HG02610 (cell line): ENCODE data around the gene BICC1.

ENCODE experiments used
- ATAC-seq: cut with Tn5 transposase; IDR thresholded peaks from one replicate; pipeline ENCODE4 v1.9.1; 2021; ENCODE audit warnings: mild to moderate bottlenecking, moderate library complexity; ENCODE audit not compliant: unreplicated experiment

BICC1 gene

DNA sequence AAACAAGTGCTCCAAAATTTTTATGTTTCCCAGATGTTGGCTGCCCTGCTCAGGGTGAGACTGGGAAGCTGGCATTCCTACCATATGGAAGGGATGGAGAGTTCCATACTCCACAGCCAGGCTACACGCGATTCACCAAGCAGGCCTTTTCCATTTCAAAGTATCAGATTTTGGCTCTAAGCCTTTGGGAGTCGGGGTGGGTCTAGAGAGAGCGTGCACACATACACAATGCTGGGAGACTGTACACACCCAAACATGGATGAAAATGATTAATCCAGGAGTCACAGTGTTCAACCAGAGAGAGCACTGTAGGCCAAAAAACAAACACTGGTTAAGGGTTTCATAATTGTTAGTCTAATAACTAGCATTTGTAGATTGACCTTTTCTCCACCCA lies 295.0 kb downstream of the BICC1 start:
- ATAC-seq = no peak

DNA sequence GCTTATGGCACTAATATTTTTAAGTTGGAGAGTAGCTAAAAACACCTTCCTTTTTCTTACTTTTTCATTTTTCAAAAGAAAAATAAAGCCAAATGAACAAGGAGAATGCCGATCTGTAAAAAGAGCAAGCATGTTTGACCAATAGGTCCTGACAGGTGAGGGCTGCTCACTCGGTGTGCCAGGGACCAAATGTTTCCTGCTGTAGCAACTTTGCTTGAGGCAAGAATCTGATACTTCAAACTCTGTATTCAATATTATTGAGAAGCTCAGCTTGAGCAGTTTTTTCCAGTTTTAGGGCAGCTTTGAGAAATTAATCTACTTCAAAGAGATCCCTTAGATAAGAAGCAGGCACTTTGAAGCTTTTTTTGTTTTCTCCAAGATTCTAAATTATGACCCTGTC lies 298.1 kb downstream of the BICC1 start:
- no peak for ATAC-seq

DNA sequence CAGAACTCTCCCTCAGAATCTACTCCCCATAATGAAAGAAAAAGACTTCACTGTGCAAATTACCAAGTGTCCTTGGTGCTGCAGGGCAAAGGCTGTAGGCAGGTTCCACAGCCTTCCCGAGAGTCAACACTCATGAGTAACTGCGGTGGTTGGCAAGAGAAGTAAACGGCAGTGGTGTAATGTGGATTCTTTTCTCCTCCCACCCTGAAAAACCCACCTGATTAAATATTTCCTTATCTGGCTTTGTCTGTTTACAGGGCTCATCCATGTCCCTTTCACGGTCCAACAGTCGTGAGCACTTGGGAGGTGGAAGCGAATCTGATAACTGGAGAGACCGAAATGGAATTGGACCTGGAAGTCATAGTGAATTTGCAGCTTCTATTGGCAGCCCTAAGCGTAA lies 300.9 kb downstream of the BICC1 start:
- ATAC-seq = no peak

DNA sequence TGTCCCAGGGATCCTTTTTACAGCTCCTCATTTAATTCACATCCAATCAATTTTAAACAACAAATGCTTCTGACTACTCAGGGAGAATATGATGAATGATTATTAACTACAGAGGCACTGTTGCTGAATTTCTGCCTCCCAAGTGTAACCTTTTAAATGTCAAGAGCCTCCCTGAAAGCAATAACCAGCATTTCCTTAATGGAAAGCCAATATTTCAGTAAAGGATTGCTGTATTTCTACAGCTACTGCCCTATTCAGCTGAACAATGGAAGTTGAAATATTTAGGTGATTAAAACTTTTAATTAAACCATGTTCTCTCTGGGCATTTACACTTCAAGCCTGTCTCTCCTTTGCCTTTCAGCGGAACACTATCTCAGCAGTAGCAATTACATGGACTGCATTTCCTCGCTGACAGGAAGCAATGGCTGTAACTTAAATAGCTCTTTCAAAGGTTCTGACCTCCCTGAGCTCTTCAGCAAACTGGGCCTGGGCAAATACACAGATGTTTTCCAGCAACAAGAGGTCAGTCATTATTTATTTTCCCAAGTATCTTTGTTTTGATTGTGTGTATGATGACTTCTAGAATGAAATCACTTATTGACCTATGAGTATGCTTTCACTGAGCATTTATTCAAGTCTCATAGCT lies 304.7 kb downstream of the BICC1 start:
- no peak for ATAC-seq

DNA sequence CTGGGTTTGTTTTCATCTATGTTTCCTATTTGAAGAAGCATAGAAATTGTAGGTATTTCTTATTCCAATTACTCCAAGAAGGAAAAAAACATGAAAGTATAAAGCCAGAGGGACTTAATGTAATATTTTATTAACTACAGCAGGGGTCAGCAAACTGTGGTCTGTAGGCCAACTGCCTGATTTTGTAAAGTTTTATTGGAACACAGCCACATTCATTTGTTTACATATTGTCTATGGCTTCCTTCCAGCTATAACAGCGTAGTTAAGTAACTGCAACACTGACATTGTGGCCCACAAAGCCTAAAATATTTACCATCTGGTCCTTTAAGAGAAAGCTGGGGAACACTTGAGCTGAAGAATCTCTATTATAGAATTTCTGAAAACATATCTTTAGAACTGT lies 306.2 kb downstream of the BICC1 start:
- ATAC-seq = no peak

DNA sequence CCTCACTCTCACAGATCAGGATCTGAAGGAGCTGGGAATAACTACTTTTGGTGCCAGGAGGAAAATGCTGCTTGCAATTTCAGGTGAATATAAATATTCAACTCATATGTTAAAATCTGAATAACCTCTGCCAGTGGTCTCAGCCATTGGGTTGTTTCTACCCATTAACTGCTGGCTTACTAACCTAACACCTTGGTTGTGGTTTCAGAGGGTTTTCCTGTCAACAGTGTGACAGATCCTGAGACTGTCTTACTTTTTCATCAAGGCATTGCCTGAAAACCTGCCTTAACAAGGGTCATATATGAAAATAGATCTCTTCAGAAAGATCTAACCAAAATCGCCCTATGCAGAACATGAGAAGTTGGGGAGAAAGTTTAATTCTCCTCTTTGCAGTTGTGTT lies 307.7 kb downstream of the BICC1 start:
- ATAC-seq = peak; percentile 59

DNA sequence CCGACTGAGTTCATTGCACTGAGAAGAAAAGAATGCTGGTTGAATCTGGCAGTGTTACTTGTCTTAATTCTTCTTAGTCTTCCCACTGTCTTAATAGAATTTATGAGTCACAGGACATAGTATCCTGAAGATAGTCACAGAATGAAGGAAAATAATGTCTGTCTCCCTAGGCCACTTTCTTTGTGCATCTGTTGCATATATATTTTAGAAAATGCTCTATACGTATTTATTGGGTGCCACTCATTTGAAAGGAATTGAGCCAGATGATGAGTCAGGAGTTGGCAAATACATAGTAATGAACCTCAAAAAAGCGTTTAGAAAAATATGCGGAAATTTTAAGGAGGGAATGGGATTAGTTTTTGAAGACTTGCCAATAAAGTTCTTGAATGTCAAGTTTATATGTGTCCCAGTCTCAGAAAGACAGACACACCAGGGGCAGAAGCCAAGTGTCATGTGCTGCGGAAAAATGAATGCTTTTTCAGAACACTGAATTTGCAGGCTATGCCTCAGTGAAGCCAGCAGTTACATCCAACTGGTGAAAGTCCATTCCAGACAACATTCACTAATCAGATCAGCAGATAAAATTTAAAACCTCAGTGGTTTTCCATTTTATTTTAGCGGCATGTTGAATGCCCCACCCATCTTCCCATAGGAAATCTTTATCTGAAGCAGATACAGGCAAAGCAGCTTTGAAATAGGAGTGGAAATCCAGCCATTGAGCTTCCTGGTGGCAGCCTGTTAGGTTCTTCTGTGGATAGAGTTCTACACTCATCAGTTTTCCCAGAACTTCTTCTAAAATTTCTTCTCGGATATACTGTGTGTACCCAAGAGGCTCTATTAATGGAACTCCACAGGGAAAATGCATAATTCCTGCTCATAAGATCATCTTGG lies 308.4 kb downstream of the BICC1 start:
- ATAC-seq = no peak

DNA sequence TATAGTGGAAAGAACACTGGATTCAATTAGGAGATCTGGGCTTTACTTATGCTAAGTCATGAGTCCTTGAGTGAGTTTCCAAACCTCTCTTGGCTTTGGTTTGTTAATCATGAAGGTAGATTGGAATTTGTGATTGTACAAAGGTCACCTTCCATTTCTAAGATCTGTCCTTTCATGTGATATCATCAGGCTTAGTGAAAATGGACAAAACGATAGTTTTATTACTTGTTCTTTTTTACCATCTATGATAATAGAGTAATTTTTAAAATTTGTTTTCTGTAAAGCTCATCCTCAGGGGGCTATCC lies 309.0 kb downstream of the BICC1 start:
- ATAC-seq = no peak

DNA sequence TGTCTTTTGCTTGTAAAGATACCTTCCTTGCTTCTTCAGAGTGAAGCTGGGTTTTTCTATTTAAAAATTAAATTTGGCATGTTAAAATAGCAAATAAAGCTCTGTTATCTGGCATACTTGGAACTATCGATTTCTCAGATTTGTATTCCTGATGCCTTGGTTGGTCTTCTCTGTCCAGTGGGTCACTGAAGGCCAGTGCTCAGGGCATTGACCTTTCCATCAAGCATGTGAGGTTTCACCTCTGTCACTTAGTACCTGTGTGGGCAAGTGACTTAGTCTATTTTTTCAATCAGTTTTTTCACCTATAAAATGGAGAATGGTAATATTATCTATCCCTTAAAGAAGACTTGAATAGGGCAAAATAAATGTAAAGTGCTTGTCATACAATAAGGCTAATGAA lies 311.3 kb downstream of the BICC1 start:
- no peak for ATAC-seq

DNA sequence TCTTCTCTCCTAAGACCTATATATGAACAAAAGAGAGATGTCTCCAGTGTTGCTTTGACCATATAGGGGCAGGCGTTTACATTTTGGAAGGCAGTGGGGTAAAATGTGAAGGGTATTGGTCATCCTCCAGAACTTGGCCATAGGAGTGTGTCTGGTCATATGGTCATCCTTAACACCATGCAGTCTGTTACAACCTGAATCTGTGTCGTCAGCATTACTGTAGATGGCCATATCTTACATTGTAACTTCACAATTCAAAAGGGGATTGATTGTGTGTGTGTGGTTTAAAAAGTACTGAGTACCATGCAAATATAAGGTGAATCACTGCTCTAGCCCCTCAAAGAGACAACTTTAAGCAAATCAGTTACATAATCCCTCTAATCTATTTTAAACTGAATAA lies 311.7 kb downstream of the BICC1 start:
- ATAC-seq = no peak

DNA sequence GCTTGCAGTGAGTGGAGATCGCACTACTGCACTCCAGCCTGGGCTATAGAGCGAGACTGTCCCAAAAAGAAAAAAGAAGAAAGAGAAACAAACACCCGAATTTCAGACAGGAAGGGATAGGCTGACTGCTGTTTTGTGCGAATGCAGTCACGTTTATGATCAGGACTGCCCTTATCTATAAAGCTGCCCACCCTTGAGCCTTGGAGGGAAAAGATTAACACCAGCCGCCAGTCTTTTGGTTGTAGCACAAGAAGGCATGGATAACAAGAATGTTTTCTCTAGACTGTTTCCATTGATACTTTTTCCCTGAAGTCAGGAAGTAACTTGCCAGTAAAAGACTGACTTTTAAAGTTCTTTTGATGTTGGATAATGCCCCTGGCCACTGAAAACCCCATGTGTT lies 314.0 kb downstream of the BICC1 start:
- ATAC-seq = no peak

DNA sequence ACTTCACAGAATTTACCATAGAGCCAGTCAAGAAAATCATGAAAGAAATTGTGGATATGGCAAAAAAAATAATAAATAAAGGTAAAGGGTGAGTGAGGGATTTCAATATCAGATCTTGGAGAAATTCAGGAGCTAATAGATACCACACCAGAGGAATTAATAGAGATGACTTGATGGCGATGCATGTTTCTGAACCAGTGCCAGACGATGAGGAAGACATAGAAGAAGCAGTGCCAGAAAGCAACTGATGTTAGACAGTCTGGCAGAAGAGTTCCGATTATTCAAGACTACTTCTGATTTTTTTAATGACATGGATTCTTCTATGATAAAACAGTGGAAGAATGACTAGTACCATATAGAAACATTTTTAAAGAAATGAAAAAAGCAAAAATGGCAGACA lies 314.7 kb downstream of the BICC1 start:
- ATAC-seq = no peak

DNA sequence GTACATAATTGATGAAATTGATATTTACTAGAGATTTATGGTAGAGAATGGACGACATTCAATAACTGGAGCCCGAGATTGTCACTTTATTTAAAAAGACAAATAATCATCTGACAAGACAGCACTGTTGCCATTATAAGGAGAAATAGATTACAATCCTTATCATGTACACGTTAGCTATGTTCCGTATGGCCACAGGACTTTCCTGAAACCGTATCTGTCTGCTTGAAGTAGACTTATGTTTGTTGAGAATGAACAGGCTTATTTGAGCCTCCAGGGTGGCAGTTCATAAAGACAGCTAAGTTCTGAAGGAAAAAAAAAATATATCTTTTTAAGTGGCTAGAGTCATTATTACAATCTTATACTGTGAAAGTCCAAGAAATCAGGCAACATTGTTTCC lies 317.2 kb downstream of the BICC1 start:
- ATAC-seq = no peak

DNA sequence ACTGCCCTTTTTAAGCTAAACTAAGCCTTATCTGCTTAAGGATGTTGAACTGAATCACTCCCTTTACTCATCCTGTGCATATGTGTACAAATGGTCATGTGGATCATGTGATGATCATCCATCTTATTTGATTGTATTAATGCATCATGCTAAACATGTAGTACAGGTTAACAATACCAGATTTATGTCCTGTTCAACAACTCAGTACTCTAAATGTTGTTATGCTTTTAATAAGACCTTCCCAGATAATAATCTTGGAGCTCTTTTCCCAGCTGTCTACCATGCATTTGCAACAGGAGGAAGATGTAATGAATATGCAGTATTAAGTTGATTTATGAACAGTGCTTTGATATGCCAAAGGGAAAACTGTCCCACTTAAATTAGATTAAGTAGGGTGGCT lies 318.0 kb downstream of the BICC1 start:
- ATAC-seq = no peak

DNA sequence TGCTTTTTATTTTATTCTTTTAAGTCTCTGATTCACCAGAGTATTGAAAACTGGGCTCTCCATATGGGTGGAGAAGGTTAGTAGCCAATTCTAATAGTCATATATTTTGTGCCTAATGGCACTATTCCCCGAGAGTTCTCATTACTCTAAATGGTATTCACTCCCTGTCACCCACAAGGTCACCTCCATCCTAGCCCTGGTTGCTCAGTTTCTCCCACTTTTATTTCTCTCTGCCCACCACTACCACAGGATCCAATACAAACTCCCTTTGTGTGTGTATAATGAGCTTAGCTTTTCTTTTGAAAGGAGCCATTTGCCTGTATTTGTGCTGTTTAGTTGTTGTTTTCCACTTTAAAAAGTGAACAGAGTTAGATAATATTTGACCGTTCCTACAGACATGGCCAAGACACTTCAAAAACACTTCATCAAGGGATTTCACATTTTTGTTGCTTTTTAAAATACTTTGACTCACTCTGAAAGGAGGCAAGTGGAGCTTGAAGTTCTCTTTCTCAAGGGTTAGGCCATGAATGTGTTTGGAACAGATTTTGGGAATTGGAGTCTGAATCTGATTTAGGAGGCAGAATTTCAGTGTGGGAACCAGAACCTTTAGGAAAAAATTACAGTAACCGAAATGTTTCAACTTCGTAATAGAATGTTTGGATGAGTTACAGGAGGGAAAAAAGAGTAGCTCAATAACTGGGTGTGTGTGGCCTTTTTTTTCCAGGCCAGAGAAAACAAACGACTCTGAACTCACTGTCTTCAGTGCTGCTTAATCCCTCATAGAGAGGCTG lies 321.3 kb downstream of the BICC1 start:
- ATAC-seq = no peak

DNA sequence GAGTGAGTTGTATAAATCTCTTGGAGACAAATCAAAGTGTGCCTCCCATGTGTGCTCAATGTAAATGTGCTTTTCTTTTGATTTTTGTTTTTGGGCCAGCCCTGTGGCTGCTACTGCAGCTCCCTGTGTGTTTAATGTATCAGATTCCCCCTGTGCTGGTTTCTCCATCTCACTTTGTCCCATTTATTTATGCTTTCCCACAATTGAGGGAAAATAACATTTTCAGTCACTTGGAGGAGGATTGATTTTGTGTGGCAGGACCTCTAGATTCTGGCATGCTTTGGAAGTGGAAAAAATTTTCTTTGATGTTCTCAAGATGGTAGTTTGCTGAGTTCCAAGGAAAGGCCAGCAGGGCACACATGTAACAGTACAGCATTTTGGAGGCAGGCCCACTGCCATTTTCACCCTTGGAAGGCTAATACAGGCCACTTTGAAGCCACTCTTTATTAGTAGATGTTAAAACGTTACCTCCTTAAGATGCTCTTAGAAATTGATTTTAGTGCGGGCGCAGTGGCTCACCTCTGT lies 323.6 kb downstream of the BICC1 start:
- no peak for ATAC-seq

DNA sequence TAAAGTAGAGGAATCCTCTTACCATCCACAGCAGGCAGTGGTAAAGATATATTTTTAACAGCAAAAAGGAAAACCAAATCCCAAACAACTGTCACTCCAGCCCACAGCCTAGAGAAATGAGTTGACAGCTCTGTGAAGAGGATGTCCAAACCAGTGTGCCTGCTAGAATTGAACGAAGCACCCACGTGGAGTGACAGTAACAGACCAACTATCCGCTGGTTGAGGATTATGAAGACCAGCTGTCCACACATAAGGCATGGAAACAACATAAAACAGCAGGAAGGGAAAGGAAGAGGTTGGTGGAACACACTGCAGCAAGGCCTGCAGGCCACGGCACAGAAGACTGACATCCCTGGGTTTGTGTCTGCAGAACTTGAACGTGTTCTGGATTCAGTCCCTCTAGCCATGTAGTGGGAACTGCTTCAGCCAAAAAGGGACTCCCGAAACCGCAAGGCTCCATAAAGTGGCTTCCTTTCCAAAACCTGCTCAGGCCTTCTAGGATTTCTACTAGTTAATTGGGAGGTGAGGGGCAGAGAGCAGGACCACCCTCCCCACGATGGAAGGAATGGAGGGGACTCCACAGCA lies 324.4 kb downstream of the BICC1 start:
- no peak for ATAC-seq

DNA sequence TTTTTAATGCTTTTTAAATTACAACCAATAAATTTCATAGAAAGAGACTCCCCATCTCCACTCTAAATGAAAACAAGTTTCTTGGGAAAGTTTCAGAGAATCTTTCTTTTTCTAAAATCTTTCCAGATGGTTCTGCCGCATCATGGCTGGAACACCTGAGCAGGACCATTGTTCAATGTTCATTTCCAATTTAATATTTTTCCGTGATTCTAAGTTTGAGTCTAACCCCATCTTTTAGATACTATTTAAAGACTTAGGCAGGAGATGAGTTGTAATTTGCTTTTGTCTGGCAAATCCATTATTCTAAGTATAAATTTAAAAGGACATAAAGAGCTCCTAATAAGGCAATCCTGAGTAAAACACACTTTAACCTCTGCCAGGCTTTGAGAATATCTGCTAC lies 325.2 kb downstream of the BICC1 start:
- no peak for ATAC-seq

DNA sequence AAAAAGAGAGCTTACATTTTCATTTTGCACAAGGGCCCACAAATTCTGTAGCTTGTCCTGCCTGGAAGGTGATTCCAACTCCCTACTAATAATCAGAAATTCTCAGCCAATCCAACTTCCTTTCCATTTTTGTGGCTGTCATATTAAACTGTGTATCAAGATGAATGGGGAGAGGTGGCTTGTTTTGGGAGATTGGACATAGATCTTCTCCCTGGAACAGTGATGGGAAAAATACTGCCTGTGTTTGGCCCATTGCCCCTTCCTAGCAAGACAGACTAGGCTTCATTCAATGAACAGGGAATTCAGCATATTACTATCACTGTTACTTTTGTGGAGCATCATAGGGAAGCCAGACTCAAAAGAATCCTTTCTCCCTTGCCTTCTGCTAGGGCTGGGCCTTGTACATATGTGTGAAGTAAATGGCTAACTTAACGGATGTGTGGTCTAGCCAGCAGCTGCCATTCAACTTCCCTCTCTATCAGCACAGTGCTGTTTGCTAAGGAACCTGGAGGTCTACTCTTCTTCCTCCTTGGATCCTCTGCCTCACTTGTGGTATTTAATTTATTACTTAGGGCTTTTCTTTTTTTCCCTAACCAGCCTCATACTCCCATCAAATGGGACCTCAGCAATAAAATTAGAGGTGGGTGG lies 326.0 kb downstream of the BICC1 start:
- ATAC-seq = no peak

DNA sequence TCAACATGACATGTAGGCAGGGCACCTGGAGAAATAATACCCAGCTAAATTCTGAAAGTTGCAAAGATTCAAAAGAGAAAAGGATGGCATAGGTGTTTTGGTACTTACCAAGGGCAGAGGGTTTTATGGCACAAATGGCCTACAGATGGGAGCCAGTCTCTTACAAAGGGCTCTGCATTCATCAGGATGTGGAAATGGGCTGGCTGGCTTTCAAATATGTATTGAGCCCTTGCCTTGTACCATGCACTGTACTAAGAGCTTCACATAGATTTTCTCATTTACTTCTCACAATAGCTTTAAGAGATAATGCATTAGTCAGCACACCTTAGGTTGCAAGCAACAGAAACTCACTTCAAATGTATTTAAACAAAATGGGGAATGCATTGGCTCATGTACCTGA lies 327.1 kb downstream of the BICC1 start:
- ATAC-seq = no peak
